Tibial nerve (tissue), 3 donors: ENCODE data around the gene SPATA17.

ENCODE experiments used
- POLR2A ChIP-seq, 2 donors: fragments of 450-650 bp; IDR thresholded peaks; one replicate each; pipeline ENCODE4 v1.6.1; 2017; ENCODE audit warnings: antibody characterized with exemption in 2 of 2, mild to moderate bottlenecking in 2 of 2, moderate library complexity in 2 of 2
- TF ChIP-seq, protein P1 (sequence below), 5 experiments: fragments of 200-600 bp in 3 of 5; fragments of 450-650 bp in 2 of 5; sonication (generic) in 3 of 5; IDR thresholded peaks; one replicate each; pipeline ENCODE4 v1.5.1; 2016 to 2019; ENCODE audit warnings: antibody characterized with exemption in 5 of 5, mild to moderate bottlenecking in 3 of 5, moderate library complexity in 2 of 5

DNA sequence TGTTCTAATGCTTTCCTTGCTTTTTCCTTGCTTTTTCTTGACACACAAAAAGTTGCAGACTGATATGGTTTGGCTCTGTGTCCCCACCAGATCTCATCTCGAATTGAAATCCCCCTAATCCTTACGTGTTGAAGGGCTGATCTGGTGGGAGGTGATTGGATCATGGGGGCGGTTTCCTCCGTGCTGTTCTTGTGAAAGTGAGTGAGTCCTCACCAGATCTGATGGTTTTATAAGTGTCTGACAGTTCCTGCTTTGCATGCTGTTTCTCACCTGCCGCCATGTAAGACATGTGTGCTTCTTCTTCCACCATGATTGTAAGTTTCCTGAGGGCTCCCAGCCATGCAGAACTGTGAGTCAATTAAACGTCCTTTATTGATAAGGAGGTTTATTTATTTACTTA is 11.3 kb downstream of the SPATA17 start:
- TF ChIP-seq, protein P1, sequence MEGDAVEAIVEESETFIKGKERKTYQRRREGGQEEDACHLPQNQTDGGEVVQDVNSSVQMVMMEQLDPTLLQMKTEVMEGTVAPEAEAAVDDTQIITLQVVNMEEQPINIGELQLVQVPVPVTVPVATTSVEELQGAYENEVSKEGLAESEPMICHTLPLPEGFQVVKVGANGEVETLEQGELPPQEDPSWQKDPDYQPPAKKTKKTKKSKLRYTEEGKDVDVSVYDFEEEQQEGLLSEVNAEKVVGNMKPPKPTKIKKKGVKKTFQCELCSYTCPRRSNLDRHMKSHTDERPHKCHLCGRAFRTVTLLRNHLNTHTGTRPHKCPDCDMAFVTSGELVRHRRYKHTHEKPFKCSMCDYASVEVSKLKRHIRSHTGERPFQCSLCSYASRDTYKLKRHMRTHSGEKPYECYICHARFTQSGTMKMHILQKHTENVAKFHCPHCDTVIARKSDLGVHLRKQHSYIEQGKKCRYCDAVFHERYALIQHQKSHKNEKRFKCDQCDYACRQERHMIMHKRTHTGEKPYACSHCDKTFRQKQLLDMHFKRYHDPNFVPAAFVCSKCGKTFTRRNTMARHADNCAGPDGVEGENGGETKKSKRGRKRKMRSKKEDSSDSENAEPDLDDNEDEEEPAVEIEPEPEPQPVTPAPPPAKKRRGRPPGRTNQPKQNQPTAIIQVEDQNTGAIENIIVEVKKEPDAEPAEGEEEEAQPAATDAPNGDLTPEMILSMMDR (IDR thresholded peaks at IDR 0.05): no peak
- TF ChIP-seq POLR2A (IDR thresholded peaks at IDR 0.05): no peak
